Activated naive CD8-positive, alpha-beta T cell treated with anti-CD3 and anti-CD28 coated beads, Interleukin-2, amount 10 ng/mL, durations not matched to agents 7 days and 5 days (primary cell): ENCODE results near the gene CDK5RAP3. TPM values are rescaled to one million over a fixed set of nuclear protein-coding genes. Genes with fewer than 3 reads are reported as not detected.

Experiments
- ATAC-seq: fragments of 150-1000 bp; cut with Tn5 transposase; one replicate; pipeline ENCODE4 v1.10.0; 2021; ENCODE audit warnings: low read depth, moderate library complexity
- POLR2A ChIA-PET: fragments of 350-600 bp; sonication (Branson Sonifier 250); formaldehyde crosslinking; loops from one replicate; lab custom pipeline; 2021; ENCODE audit warnings: antibody characterized with exemption; lab: Charles Lee
- DNase-seq: peaks from one replicate; pipeline ENCODE4 v3.0.0; 2021
- H3K27ac Mint-ChIP-seq: one replicate; pipeline ENCODE4 v1.8.0; 2022; ENCODE audit warnings: mild to moderate bottlenecking, mixed read lengths
- H3K27me3 Mint-ChIP-seq: one replicate; pipeline ENCODE4 v1.8.0; 2022; ENCODE audit warnings: mild to moderate bottlenecking, moderate library complexity, mixed read lengths
- H3K36me3 Mint-ChIP-seq: one replicate; pipeline ENCODE4 v1.8.0; 2021; ENCODE audit warnings: mild to moderate bottlenecking, mixed read lengths
- H3K4me1 Mint-ChIP-seq: one replicate; pipeline ENCODE4 v1.8.0; 2021; ENCODE audit warnings: mixed read lengths
- H3K4me3 Mint-ChIP-seq: one replicate; pipeline ENCODE4 v1.8.0; 2022; ENCODE audit warnings: mild to moderate bottlenecking, moderate library complexity, mixed read lengths
- H3K9me3 Mint-ChIP-seq: one replicate; pipeline ENCODE4 v1.8.0; 2021; ENCODE audit warnings: mixed read lengths
- total RNA-seq, 2 experiments: library from RNA; stranded (reverse); gene quantifications; one replicate each; pipeline ENCODE4 v1.2.3, GENCODE V29; 2021

Gene CDK5RAP3
- total RNA-seq, 2 experiments from 2014 or later, result 286 to 287 TPM

- Mint-ChIP-seq H3K36me3 (peaks cover 2% of the 10 kb centered on the region), H3K9me3 (no peaks in the 10 kb centered on the region), H3K27ac (no peak overlapping the region), H3K4me1 (peaks cover 20% of the 10 kb centered on the region), H3K4me3 (no peak overlapping the region), H3K27me3 (peaks cover 3% of the 10 kb centered on the region)
- POLR2A ChIA-PET, result interaction anchor here (0.5 kb wide), 1 partner anchor 669 kb away, joined by 3 read pairs; no protein-coding TSS in a partner anchor
- no peak for ATAC-seq
- no peak for DNase-seq
Observed at GRCh38 chr17:47967607-47968252, 3.2 kb upstream of the CDK5RAP3 start.

- Mint-ChIP-seq H3K27ac (no peak overlapping the region), H3K36me3 (peaks cover 2% of the 10 kb centered on the region), H3K4me1 (peaks cover 26% of the 10 kb centered on the region), H3K27me3 (peaks cover 3% of the 10 kb centered on the region), H3K9me3 (no peaks in the 10 kb centered on the region), H3K4me3 (no peak overlapping the region)
- POLR2A ChIA-PET, result interaction anchor here (2.2 to 3.9 kb wide), 2 partner anchors 9 to 73 kb away, joined by 12 to 32 read pairs; partner anchors contain the start of gene SP2
- DNase-seq, result no peak
- ATAC-seq, result no peak
Observed at GRCh38 chr17:47968836-47969235, 2.1 kb upstream of the CDK5RAP3 start.

DNA sequence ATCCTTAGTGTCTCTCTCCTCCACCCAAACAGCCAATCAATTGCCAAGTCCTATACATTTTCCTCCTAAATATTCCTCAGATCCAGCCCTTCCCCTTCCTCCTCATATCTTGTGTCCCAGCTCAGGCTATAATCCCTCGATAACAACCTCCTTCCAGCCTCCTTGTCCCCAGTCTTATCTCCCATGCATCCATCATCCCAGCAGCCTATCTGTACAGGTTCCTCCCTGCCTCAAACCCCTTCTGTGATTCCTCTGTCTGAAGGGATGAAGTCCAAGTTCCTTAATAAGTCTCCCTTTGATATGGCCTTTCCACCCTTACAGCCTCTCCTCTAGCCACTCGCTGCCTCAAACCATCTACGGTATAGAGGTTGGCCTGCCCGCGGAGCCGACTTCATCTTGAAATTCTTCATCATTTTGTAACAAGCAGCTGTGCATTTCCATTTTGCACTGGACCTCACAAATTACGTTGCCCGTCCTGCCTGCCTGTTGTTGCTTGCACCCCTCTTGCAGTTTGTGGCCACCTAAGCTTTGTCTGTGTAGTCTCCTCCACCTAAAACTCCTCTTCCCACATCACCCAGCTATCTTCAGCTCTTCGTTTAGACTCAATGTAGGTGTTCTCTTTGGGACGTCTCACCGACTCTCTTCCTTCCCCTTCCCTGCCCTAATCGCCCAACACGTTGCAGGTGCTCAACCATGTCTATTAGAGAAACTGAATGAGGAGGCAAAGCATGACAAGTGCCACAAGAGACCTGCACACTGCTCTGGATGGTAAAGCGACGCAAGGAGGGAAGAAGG is 786 bp upstream of the CDK5RAP3 start:
- Mint-ChIP-seq H3K4me1 (peaks cover 26% of the 10 kb centered on the region), H3K27me3 (no peaks in the 10 kb centered on the region), H3K9me3 (no peaks in the 10 kb centered on the region), H3K4me3 (peak overlapping the region; percentile 97), H3K27ac (peak overlapping the region; percentile 64), H3K36me3 (peaks cover 3% of the 10 kb centered on the region)
- DNase-seq (no peak), ATAC-seq (no peak)
- POLR2A ChIA-PET, result interaction anchor here (0.6 to 4.2 kb wide), 18 partner anchors 8 to 1719 kb away, joined by 3 to 49 read pairs (median 6); partner anchors contain the start of genes NFE2L1, PNPO, SCRN2 and SP2

GRCh38 chr17:47973541-47973940 is 2.6 kb downstream of the CDK5RAP3 start:
- Mint-ChIP-seq H3K9me3 (no peaks in the 10 kb centered on the region), H3K4me3 (no peak overlapping the region), H3K4me1 (peaks cover 26% of the 10 kb centered on the region), H3K27me3 (no peaks in the 10 kb centered on the region), H3K36me3 (peaks cover 11% of the 10 kb centered on the region), H3K27ac (no peak overlapping the region)
- no peak for ATAC-seq
- DNase-seq, result no peak
- POLR2A ChIA-PET, result interaction anchor here (4.2 kb wide), 1 partner anchor 24 kb away, joined by 49 read pairs; no protein-coding TSS in a partner anchor

DNA sequence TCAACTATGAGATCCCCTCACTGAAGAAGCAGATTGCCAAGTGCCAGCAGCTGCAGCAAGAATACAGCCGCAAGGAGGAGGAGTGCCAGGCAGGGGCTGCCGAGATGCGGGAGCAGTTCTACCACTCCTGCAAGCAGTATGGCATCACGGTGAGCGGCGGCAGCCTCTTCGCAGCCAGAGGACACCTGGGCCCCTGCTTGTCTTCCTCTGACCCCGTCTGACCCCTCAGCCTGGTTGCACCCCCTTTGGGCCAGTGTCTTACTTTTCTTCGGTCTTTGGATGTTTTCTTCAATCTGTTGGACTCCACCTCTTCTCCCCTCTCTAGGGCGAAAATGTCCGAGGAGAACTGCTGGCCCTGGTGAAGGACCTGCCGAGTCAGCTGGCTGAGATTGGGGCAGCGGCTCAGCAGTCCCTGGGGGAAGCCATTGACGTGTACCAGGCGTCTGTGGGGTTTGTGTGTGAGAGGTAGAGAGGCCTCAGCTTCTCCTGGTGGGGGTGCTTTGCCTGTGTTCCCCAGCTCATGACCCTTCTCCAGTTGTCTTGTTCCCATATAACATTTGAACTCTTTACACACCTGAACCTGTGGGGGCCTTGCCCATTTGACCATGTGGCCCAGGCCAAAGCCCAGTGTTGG is 4.4 kb downstream of the CDK5RAP3 start:
- Mint-ChIP-seq H3K36me3 (peaks cover 21% of the 10 kb centered on the region), H3K4me1 (peaks cover 26% of the 10 kb centered on the region), H3K27me3 (no peaks in the 10 kb centered on the region), H3K4me3 (no peak overlapping the region), H3K27ac (no peak overlapping the region), H3K9me3 (no peaks in the 10 kb centered on the region)
- ATAC-seq (no peak), DNase-seq (no peak)
- POLR2A ChIA-PET, result interaction anchor here (1.2 kb wide), 1 partner anchor 34 kb away, joined by 3 read pairs; the partner anchor contains the start of gene PNPO

GRCh38 chr17:47975823-47976205 is 4.9 kb downstream of the CDK5RAP3 start:
- Mint-ChIP-seq H3K36me3 (peaks cover 23% of the 10 kb centered on the region), H3K4me1 (peaks cover 28% of the 10 kb centered on the region), H3K9me3 (no peaks in the 10 kb centered on the region), H3K27ac (no peak overlapping the region), H3K27me3 (no peaks in the 10 kb centered on the region), H3K4me3 (no peak overlapping the region)
- DNase-seq, result no peak
- no peak for ATAC-seq
- POLR2A ChIA-PET, result interaction anchor here (1.2 kb wide), 1 partner anchor 34 kb away, joined by 3 read pairs; the partner anchor contains the start of gene PNPO

- Mint-ChIP-seq H3K9me3 (no peaks in the 10 kb centered on the region), H3K36me3 (peaks cover 28% of the 10 kb centered on the region), H3K4me3 (no peak overlapping the region), H3K4me1 (peaks cover 26% of the 10 kb centered on the region), H3K27ac (no peak overlapping the region), H3K27me3 (no peaks in the 10 kb centered on the region)
- ATAC-seq (peak; percentile 62), DNase-seq (peak; percentile 65)
- POLR2A ChIA-PET, result interaction anchor here (1.2 to 2.3 kb wide), 3 partner anchors 33 to 39 kb away, joined by 3 to 14 read pairs (median 7); no protein-coding TSS in a partner anchor
Observed at GRCh38 chr17:47978324-47978723, 7.4 kb downstream of the CDK5RAP3 start.

DNA sequence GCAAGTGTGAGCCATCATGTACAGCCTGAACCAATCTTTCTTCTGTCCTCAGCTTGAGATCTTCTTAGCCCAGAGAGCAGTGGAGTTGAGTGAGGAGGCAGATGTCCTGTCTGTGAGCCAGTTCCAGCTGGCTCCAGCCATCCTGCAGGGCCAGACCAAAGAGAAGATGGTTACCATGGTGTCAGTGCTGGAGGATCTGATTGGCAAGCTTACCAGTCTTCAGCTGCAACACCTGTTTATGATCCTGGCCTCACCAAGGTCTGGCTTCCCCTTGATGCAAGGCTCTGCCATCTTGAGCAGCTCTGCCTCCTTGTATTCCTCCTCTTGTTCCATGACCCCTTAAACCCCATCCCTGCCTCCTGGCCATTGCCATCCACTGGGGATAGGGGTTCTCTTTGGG is 9.6 kb downstream of the CDK5RAP3 start:
- no peaks in the 10 kb centered on the region for H3K9me3 Mint-ChIP-seq
- H3K4me3 Mint-ChIP-seq, result no peak overlapping the region
- ATAC-seq, result no peak
- DNase-seq, result no peak
- H3K27me3 Mint-ChIP-seq, result no peaks in the 10 kb centered on the region
- peaks cover 32% of the 10 kb centered on the region for H3K36me3 Mint-ChIP-seq
- POLR2A ChIA-PET, result interaction anchor here (0.8 to 1.5 kb wide), 2 partner anchors 18 to 40 kb away, joined by 3 to 4 read pairs; no protein-coding TSS in a partner anchor
- H3K4me1 Mint-ChIP-seq, result peaks cover 30% of the 10 kb centered on the region
- H3K27ac Mint-ChIP-seq, result peak overlapping the region; percentile 64

DNA sequence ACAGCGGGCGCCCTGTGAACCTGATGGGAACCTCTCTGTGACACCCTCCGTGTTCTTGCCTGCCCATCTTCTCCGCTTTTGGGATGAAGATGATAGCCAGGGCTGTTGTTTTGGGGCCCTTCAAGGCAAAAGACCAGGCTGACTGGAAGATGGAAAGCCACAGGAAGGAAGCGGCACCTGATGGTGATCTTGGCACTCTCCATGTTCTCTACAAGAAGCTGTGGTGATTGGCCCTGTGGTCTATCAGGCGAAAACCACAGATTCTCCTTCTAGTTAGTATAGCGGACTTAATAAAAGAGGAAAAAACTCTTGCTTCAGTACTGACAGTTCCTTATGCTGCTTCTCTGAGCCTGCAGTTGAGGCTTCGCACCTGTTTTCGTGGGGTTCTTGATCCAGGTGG is 10.5 kb downstream of the CDK5RAP3 start:
- Mint-ChIP-seq H3K27ac (no peak overlapping the region), H3K27me3 (no peaks in the 10 kb centered on the region), H3K9me3 (no peaks in the 10 kb centered on the region), H3K36me3 (peaks cover 29% of the 10 kb centered on the region), H3K4me3 (peak overlapping the region; percentile 42), H3K4me1 (peaks cover 28% of the 10 kb centered on the region)
- POLR2A ChIA-PET, result interaction anchor here (1.5 to 2.4 kb wide), 2 partner anchors 37 to 39 kb away, joined by 4 to 8 read pairs; no protein-coding TSS in a partner anchor
- no peak for DNase-seq
- peak; percentile 15 for ATAC-seq

DNA sequence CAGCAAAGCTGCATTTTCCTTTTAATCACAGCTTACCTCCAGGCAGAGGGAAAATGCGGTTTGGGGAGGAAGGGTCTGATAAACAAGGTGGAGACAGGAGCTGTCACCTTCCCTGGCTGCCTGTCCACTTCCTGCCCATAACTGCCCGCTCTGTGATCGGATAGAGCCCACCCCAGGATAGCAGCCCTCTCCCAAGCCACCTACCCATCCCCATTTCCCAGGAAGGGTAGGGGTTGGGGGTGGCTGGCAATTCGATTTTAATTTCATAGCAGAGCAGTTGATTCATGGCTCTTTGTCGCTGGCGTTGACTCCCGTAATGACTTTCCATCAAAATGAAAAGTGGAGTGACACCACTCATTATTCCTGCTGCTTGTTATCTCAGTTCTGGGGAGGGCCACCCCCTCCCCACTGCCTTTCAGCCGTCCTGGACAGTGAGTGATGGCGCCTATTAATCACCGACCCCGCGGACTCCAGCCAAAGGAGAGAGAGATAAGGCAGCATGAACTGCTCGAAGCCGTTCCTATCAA is 11.2 kb downstream of the CDK5RAP3 start:
- Mint-ChIP-seq H3K4me1 (peaks cover 28% of the 10 kb centered on the region), H3K27ac (no peak overlapping the region), H3K27me3 (no peaks in the 10 kb centered on the region), H3K4me3 (no peak overlapping the region), H3K9me3 (no peaks in the 10 kb centered on the region), H3K36me3 (peaks cover 28% of the 10 kb centered on the region)
- POLR2A ChIA-PET, result interaction anchor here (0.6 to 2.4 kb wide), 3 partner anchors 12 to 36 kb away, joined by 3 to 8 read pairs (median 4); no protein-coding TSS in a partner anchor
- no peak for ATAC-seq
- DNase-seq, result no peak

DNA sequence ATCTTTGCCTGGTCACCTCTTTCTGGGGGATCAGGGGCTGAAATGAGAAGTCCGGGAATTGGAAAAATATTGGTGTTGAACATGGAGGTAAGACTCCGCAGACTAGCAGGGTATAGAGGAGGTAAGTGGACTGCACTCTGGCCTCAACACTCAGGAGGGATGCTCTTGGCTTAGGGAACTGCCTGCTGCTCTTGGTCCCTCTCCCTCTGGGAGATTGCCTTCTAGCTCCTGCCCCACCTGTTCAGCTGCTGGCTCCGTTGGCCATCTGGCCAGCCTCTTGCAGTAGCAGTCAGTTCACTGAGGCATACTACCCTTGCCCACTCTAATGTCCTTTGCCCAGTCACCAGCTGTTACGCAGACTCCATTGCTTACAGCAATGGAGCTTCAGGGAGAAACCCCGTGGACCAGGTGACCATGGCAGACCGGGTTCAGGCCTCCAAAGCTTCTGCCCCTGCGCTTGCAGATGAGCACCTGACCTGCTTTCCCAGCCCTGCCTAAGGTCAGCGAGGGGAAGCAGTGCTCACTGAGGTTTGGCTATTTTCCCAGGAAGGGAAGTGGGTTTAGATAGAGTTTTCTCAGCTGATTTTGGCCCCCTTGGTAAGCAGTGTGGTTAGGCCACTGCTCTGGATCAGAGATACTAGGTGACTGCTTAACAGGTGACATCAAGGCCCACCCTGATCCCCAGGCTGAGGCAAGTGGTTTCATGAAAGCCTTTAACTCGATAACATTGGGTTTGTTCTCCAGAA is 11.9 kb downstream of the CDK5RAP3 start:
- POLR2A ChIA-PET, result interaction anchor here (0.6 to 2.4 kb wide), 4 partner anchors 12 to 35 kb away, joined by 3 to 8 read pairs (median 4); partner anchors contain the start of gene CDK5RAP3
- no peak overlapping the region for H3K4me3 Mint-ChIP-seq

More for the DNA sequence above, 11.9 kb downstream of the CDK5RAP3 start:
- ATAC-seq, result no peak
- DNase-seq, result no peak
- Mint-ChIP-seq H3K9me3 (no peaks in the 10 kb centered on the region), H3K4me1 (peaks cover 28% of the 10 kb centered on the region), H3K36me3 (peaks cover 28% of the 10 kb centered on the region), H3K27me3 (no peaks in the 10 kb centered on the region), H3K27ac (peak overlapping the region; percentile 65)
